ENCODE results near the gene SEPTIN10. TPM values are rescaled to one million over a fixed set of nuclear protein-coding genes. Genes with fewer than 3 reads are reported as not detected.

Gene SEPTIN10
- total RNA-seq, 1 donor from 2014 or later, result 160 TPM

- H3K36me3 ChIP-seq, result no peaks in the 10 kb centered on the region
- no peak overlapping the region for H3K4me2 ChIP-seq
- no peaks in the 10 kb centered on the region for H4K20me1 ChIP-seq (ENCODE audit: low read depth)
- Mint-ChIP-seq H3K4me3 (no peak overlapping the region), H3K36me3 (no peaks in the 10 kb centered on the region), H3K4me1 (no peaks in the 10 kb centered on the region), H3K27ac (no peak overlapping the region), H3K27me3 (ENCODE audit: insufficient read depth, low read depth) (peaks cover 2% of the 10 kb centered on the region), H3K9me3 (no peaks in the 10 kb centered on the region)
- no peaks in the 10 kb centered on the region for H3K4me1 ChIP-seq
- H3K9ac ChIP-seq, result no peak overlapping the region
- no peak overlapping the region for H3K4me3 ChIP-seq
- H3F3A ChIP-seq (ENCODE audit: low read depth), result no peaks in the 10 kb centered on the region
- no peak overlapping the region for H2AFZ ChIP-seq (replicated peaks)
- H3K9me3 ChIP-seq (ENCODE audit: low read depth), result no peaks in the 10 kb centered on the region
- no peaks in the 10 kb centered on the region for H3K79me2 ChIP-seq (ENCODE audit: low read depth)
- H3K27me3 ChIP-seq, result no peaks in the 10 kb centered on the region
- no peak for DNase-seq (ENCODE audit: low spot score)
- TF ChIP-seq EZH2 (IDR thresholded peaks at IDR 0.05) (no peak), EZH2phosphoT487 (IDR thresholded peaks at IDR 0.05) (no peak), CTCF (IDR thresholded peaks at IDR 0.05) (no peak)
- H3K27ac ChIP-seq, result no peak overlapping the region
Observed at GRCh38 chr2:109637749-109638570, 24.2 kb upstream of the SEPTIN10 start.

- peaks cover 6% of the 10 kb centered on the region for H3K27me3 Mint-ChIP-seq (ENCODE audit: insufficient read depth, low read depth)
Observed at GRCh38 chr2:109636317-109636716, 22.6 kb upstream of the SEPTIN10 start.

GRCh38 chr2:109635426-109636304 is 21.9 kb upstream of the SEPTIN10 start:
- Histone ChIP-seq H3K36me3 (no peaks in the 10 kb centered on the region), H3K4me3 (no peak overlapping the region), H3K27me3 (no peaks in the 10 kb centered on the region), H3K4me2 (no peak overlapping the region), H3K9ac (no peak overlapping the region), H4K20me1 (ENCODE audit: low read depth) (no peaks in the 10 kb centered on the region), H3K79me2 (ENCODE audit: low read depth) (no peaks in the 10 kb centered on the region), H3F3A (ENCODE audit: low read depth) (no peaks in the 10 kb centered on the region), H3K27ac (no peak overlapping the region), H3K9me3 (ENCODE audit: low read depth) (no peaks in the 10 kb centered on the region), H2AFZ (replicated peaks) (no peak overlapping the region), H3K4me1 (no peaks in the 10 kb centered on the region)
- peaks cover 2% of the 10 kb centered on the region for H3K4me1 Mint-ChIP-seq
- no peak overlapping the region for H3K4me3 Mint-ChIP-seq
- H3K27me3 Mint-ChIP-seq (ENCODE audit: insufficient read depth, low read depth), result peaks cover 6% of the 10 kb centered on the region
- H3K27ac Mint-ChIP-seq, result no peak overlapping the region
- DNase-seq (ENCODE audit: low spot score), result no peak
- peaks cover 2% of the 10 kb centered on the region for H3K9me3 Mint-ChIP-seq
- H3K36me3 Mint-ChIP-seq, result no peaks in the 10 kb centered on the region
- TF ChIP-seq CTCF (IDR thresholded peaks at IDR 0.05) (no peak), EZH2 (IDR thresholded peaks at IDR 0.05) (no peak), EZH2phosphoT487 (IDR thresholded peaks at IDR 0.05) (no peak)

More at GRCh38 chr2:109636317-109636716, 22.6 kb upstream of the SEPTIN10 start:
- H2AFZ ChIP-seq (replicated peaks), result no peak overlapping the region
- no peak overlapping the region for H3K27ac ChIP-seq
- no peak overlapping the region for H3K4me3 ChIP-seq
- no peak overlapping the region for H3K4me2 ChIP-seq
- no peak for TF ChIP-seq EZH2 (IDR thresholded peaks at IDR 0.05)
- no peak for TF ChIP-seq EZH2phosphoT487 (IDR thresholded peaks at IDR 0.05)
- no peak for TF ChIP-seq CTCF (IDR thresholded peaks at IDR 0.05)
- Mint-ChIP-seq H3K27ac (no peak overlapping the region), H3K9me3 (peaks cover 2% of the 10 kb centered on the region), H3K36me3 (no peaks in the 10 kb centered on the region), H3K4me1 (peaks cover 2% of the 10 kb centered on the region), H3K4me3 (no peak overlapping the region)
- H4K20me1 ChIP-seq (ENCODE audit: low read depth), result no peaks in the 10 kb centered on the region
- H3K27me3 ChIP-seq, result no peaks in the 10 kb centered on the region
- no peaks in the 10 kb centered on the region for H3K9me3 ChIP-seq (ENCODE audit: low read depth)
- H3K36me3 ChIP-seq, result no peaks in the 10 kb centered on the region
- H3K9ac ChIP-seq, result no peak overlapping the region
- H3K4me1 ChIP-seq, result no peaks in the 10 kb centered on the region
- no peaks in the 10 kb centered on the region for H3K79me2 ChIP-seq (ENCODE audit: low read depth)
- no peaks in the 10 kb centered on the region for H3F3A ChIP-seq (ENCODE audit: low read depth)
- DNase-seq (ENCODE audit: low spot score), result no peak

Measured in neural progenitor cell (in vitro differentiated cells).